OCI-LY1 (cell line): ENCODE measurements around the gene GIT2.

ENCODE experiments used
- H2AFZ ChIP-seq: fragments of 200-600 bp; sonication (generic), shearing (Covaris generic); 2 replicates; pipeline ENCODE4 v1.6.0; 2014; ENCODE audit warnings: antibody characterized with exemption, mild to moderate bottlenecking, low read length
- H3F3A ChIP-seq: fragments of 200-600 bp; sonication (generic), shearing (Covaris generic); 2 replicates; pipeline ENCODE4 v1.6.0; 2014; ENCODE audit warnings: mild to moderate bottlenecking, antibody characterized with exemption, low read length, moderate library complexity; ENCODE audit not compliant: insufficient read depth
- H3K27ac ChIP-seq: fragments of 200-600 bp; sonication (generic); 2 replicates; pipeline ENCODE4 v1.5.1; 2014; ENCODE audit warnings: low read length, mixed run types, mild to moderate bottlenecking, low read depth; ENCODE audit not compliant: poor library complexity, severe bottlenecking
- H3K27me3 ChIP-seq: fragments of 200-600 bp; sonication (generic); 2 replicates; pipeline ENCODE4 v1.6.0; 2014; ENCODE audit warnings: antibody characterized with exemption, mild to moderate bottlenecking, low read length, moderate library complexity; ENCODE audit not compliant: insufficient read depth
- H3K36me3 ChIP-seq: fragments of 200-600 bp; sonication (generic); 2 replicates; pipeline ENCODE4 v1.6.1; 2014; ENCODE audit warnings: mild to moderate bottlenecking, antibody characterized with exemption, low read length, moderate library complexity, mixed read lengths; ENCODE audit not compliant: insufficient read depth
- H3K4me1 ChIP-seq: fragments of 200-600 bp; sonication (generic); 2 replicates; pipeline ENCODE4 v1.5.1; 2014; ENCODE audit warnings: mild to moderate bottlenecking, low read length, moderate library complexity; ENCODE audit not compliant: insufficient read depth, severe bottlenecking
- H3K4me2 ChIP-seq: fragments of 200-600 bp; sonication (generic), shearing (Covaris generic); 2 replicates; pipeline ENCODE4 v1.6.1; 2014; ENCODE audit warnings: low read length
- H3K4me3 ChIP-seq: fragments of 200-600 bp; sonication (generic); 2 replicates; pipeline ENCODE4 v1.5.1; 2014; ENCODE audit warnings: low read length, low read depth, mild to moderate bottlenecking, mixed read lengths; ENCODE audit not compliant: poor library complexity, severe bottlenecking
- H3K79me2 ChIP-seq: fragments of 200-600 bp; shearing (Covaris generic); 2 replicates; pipeline ENCODE4 v1.6.1; 2016; ENCODE audit warnings: mixed run types, low read length, mixed read lengths; ENCODE audit not compliant: insufficient read depth
- H3K9ac ChIP-seq: fragments of 200-600 bp; sonication (generic), shearing (Covaris generic); 2 replicates; pipeline ENCODE4 v1.6.1; 2014; ENCODE audit warnings: mild to moderate bottlenecking, low read length, mixed read lengths
- H3K9me2 ChIP-seq: fragments of 200-600 bp; sonication (generic), shearing (Covaris generic); 2 replicates; pipeline ENCODE4 v1.6.1; 2014; ENCODE audit warnings: low read depth, mild to moderate bottlenecking, low read length, mixed read lengths
- H3K9me3 ChIP-seq: fragments of 200-600 bp; shearing (Covaris generic); 2 replicates; pipeline ENCODE4 v1.6.1; 2014; ENCODE audit warnings: low read length, mixed read lengths
- H4K20me1 ChIP-seq: fragments of 200-600 bp; sonication (generic), shearing (Covaris generic); 2 replicates; pipeline ENCODE4 v1.6.0; 2016; ENCODE audit warnings: mild to moderate bottlenecking, low read length; ENCODE audit not compliant: insufficient read depth
- CTCF ChIP-seq: fragments of 200-600 bp; sonication (generic), shearing (Covaris generic); IDR thresholded peaks from 2 replicates; pipeline ENCODE4 v1.5.1; 2017; ENCODE audit warnings: mild to moderate bottlenecking, antibody characterized with exemption, low read length, moderate library complexity, mixed read lengths
- EZH2 ChIP-seq: fragments of 200-600 bp; sonication (generic), shearing (Covaris generic); IDR thresholded peaks from 2 replicates; pipeline ENCODE4 v1.8.0; 2017; ENCODE audit warnings: borderline replicate concordance, mixed run types, mild to moderate bottlenecking, antibody characterized with exemption, low read length, moderate library complexity, mixed read lengths

GIT2 gene

GRCh38 chr12:109883461-109883860 is 112.7 kb downstream of the GIT2 start:
- no peak overlapping the region for H3K4me3 ChIP-seq
- H3K27ac ChIP-seq = no peak overlapping the region
- no peaks in the 10 kb centered on the region for H3K27me3 ChIP-seq
- H3K4me2 ChIP-seq = no peak overlapping the region
- H3K9me3 ChIP-seq = no peaks in the 10 kb centered on the region
- H3K9ac ChIP-seq = no peak overlapping the region
- H3K9me2 ChIP-seq = no peaks in the 10 kb centered on the region
- H2AFZ ChIP-seq = no peak overlapping the region
- H3F3A ChIP-seq = no peaks in the 10 kb centered on the region
- H3K36me3 ChIP-seq = no peaks in the 10 kb centered on the region
- H3K79me2 ChIP-seq = no peaks in the 10 kb centered on the region
- H3K4me1 ChIP-seq = peaks cover 19% of the 10 kb centered on the region
- TF ChIP-seq EZH2 (no peak), CTCF (no peak)
- H4K20me1 ChIP-seq = no peaks in the 10 kb centered on the region

- Histone ChIP-seq H3K4me2 (no peak overlapping the region), H4K20me1 (no peaks in the 10 kb centered on the region), H3K27ac (no peak overlapping the region), H3K9ac (no peak overlapping the region), H3K36me3 (no peaks in the 10 kb centered on the region), H3K79me2 (no peaks in the 10 kb centered on the region), H3K4me1 (peaks cover 17% of the 10 kb centered on the region), H3F3A (no peaks in the 10 kb centered on the region), H2AFZ (no peak overlapping the region), H3K27me3 (no peaks in the 10 kb centered on the region), H3K4me3 (no peak overlapping the region), H3K9me2 (no peaks in the 10 kb centered on the region), H3K9me3 (no peaks in the 10 kb centered on the region)
- no peak for TF ChIP-seq EZH2
- no peak for TF ChIP-seq CTCF
Observed at GRCh38 chr12:109881752-109882151, 114.4 kb downstream of the GIT2 start.

- no peaks in the 10 kb centered on the region for H3F3A ChIP-seq
- peak overlapping the region; percentile 56; the same call in 1 of the 2 replicates for H3K9ac ChIP-seq
- H3K4me1 ChIP-seq = peaks cover 19% of the 10 kb centered on the region
- no peaks in the 10 kb centered on the region for H4K20me1 ChIP-seq
- H2AFZ ChIP-seq = no peak overlapping the region
- peak overlapping the region; percentile 63 for H3K4me3 ChIP-seq
- no peak for TF ChIP-seq CTCF
- TF ChIP-seq EZH2 = no peak
- no peaks in the 10 kb centered on the region for H3K36me3 ChIP-seq
- H3K9me2 ChIP-seq = no peaks in the 10 kb centered on the region
- H3K27me3 ChIP-seq = no peaks in the 10 kb centered on the region
- peak overlapping the region; percentile 80 for H3K4me2 ChIP-seq
- H3K27ac ChIP-seq = no peak overlapping the region
- H3K79me2 ChIP-seq = no peaks in the 10 kb centered on the region
- no peaks in the 10 kb centered on the region for H3K9me3 ChIP-seq
Observed at GRCh38 chr12:109880938-109881337, 115.2 kb downstream of the GIT2 start.
